HL-60 (cell line): ENCODE results near the gene DRC3.

Experiments used
- DNase-seq, 2 experiments: peaks; one replicate each; pipeline ENCODE4 v3.0.0-alpha.2; 2010 to 2020; ENCODE audit warnings: low read depth in 1 of 2, low spot score in 1 of 2
- H3K27ac ChIP-seq: fragments of 250-450 bp; sonication (Bioruptor Pico); replicated peaks from 2 replicates; pipeline ENCODE4 v1.5.1; 2020; ENCODE audit warnings: mild to moderate bottlenecking, moderate library complexity
- H3K27me3 ChIP-seq: fragments of 250-450 bp; sonication (Bioruptor Pico); 2 replicates; pipeline ENCODE4 v1.5.1; 2021; ENCODE audit warnings: mild to moderate bottlenecking, moderate library complexity; ENCODE audit not compliant: insufficient read depth, poor library complexity, severe bottlenecking
- H3K4me3 ChIP-seq: replicated peaks from 2 replicates; pipeline ENCODE4 v1.5.1; 2011; ENCODE audit warnings: mild to moderate bottlenecking, control low read depth, low read length; ENCODE audit not compliant: insufficient read depth
- GABPA ChIP-seq: IDR thresholded peaks from 2 replicates; pipeline ENCODE4 v1.6.1; 2012; ENCODE audit warnings: low read depth
- POLR2AphosphoS5 ChIP-seq: IDR thresholded peaks from 2 replicates; pipeline ENCODE4 v1.6.1; 2012; ENCODE audit warnings: low read depth
- SPI1 ChIP-seq: IDR thresholded peaks from 2 replicates; pipeline ENCODE4 v1.6.1; 2012; ENCODE audit warnings: low read depth, mild to moderate bottlenecking, borderline replicate concordance
- TF ChIP-seq, protein P1 (sequence below): IDR thresholded peaks from one replicate; pipeline ENCODE4 v1.5.1; 2011; ENCODE audit warnings: low read length, control low read depth, inconsistent platforms; ENCODE audit not compliant: insufficient read depth
- TF ChIP-seq, protein P2 (sequence below): IDR thresholded peaks from 2 replicates; pipeline ENCODE4 v1.6.1; 2012; ENCODE audit warnings: low read depth; ENCODE audit not compliant: insufficient replicate concordance

The DRC3 gene

DNA sequence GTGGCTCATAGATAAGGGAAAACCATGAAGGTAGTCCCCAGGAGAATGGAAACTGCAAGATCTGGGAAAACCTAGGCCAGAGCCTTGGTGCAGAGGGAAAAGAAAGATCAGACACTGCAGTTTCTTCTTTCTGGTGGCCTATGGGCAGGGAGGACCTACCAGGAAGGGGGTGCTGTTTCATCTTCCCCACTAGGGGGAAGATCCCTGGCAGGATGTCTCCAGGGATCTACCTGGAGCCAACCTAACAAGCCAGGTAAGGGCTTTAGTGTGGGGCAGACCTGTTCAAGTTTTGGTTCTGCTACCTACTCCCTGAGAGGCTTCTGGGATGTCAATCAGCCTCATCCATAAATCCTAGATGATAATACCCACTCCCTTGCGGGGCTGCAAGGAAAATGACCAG lies 21.9 kb upstream of the DRC3 start:
- no peak for DNase-seq
- H3K27ac ChIP-seq: no peak overlapping the region
- H3K27me3 ChIP-seq: no peaks in the 10 kb centered on the region
- TF ChIP-seq SPI1: no peak
- no peak for TF ChIP-seq GABPA
- TF ChIP-seq, protein P1, sequence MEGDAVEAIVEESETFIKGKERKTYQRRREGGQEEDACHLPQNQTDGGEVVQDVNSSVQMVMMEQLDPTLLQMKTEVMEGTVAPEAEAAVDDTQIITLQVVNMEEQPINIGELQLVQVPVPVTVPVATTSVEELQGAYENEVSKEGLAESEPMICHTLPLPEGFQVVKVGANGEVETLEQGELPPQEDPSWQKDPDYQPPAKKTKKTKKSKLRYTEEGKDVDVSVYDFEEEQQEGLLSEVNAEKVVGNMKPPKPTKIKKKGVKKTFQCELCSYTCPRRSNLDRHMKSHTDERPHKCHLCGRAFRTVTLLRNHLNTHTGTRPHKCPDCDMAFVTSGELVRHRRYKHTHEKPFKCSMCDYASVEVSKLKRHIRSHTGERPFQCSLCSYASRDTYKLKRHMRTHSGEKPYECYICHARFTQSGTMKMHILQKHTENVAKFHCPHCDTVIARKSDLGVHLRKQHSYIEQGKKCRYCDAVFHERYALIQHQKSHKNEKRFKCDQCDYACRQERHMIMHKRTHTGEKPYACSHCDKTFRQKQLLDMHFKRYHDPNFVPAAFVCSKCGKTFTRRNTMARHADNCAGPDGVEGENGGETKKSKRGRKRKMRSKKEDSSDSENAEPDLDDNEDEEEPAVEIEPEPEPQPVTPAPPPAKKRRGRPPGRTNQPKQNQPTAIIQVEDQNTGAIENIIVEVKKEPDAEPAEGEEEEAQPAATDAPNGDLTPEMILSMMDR: no peak
- TF ChIP-seq, protein P2, sequence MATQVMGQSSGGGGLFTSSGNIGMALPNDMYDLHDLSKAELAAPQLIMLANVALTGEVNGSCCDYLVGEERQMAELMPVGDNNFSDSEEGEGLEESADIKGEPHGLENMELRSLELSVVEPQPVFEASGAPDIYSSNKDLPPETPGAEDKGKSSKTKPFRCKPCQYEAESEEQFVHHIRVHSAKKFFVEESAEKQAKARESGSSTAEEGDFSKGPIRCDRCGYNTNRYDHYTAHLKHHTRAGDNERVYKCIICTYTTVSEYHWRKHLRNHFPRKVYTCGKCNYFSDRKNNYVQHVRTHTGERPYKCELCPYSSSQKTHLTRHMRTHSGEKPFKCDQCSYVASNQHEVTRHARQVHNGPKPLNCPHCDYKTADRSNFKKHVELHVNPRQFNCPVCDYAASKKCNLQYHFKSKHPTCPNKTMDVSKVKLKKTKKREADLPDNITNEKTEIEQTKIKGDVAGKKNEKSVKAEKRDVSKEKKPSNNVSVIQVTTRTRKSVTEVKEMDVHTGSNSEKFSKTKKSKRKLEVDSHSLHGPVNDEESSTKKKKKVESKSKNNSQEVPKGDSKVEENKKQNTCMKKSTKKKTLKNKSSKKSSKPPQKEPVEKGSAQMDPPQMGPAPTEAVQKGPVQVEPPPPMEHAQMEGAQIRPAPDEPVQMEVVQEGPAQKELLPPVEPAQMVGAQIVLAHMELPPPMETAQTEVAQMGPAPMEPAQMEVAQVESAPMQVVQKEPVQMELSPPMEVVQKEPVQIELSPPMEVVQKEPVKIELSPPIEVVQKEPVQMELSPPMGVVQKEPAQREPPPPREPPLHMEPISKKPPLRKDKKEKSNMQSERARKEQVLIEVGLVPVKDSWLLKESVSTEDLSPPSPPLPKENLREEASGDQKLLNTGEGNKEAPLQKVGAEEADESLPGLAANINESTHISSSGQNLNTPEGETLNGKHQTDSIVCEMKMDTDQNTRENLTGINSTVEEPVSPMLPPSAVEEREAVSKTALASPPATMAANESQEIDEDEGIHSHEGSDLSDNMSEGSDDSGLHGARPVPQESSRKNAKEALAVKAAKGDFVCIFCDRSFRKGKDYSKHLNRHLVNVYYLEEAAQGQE: no peak
- no peak for TF ChIP-seq POLR2AphosphoS5
- no peak overlapping the region for H3K4me3 ChIP-seq

DNA sequence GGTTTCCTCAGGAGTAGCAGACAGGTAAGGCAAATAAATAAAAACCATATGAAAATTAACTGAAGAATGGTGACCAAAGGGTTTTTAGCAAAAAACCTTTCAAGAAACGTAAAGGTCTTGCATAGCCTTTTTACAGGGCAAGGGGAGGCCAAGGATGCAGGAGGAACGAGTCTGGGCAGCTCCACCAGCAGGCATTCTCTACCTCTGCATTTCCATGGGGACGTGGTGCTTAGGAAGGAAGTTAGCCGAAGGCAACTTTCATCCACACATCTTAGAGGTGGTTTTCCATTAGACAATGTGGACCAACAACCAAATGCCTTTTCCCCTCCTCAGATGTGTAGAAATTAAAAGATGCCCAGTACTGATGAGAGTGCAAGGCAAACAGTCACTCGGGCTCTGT lies 21.1 kb upstream of the DRC3 start:
- Histone ChIP-seq H3K27me3 (no peaks in the 10 kb centered on the region), H3K4me3 (no peak overlapping the region), H3K27ac (no peak overlapping the region)
- DNase-seq: no peak
- TF ChIP-seq GABPA: no peak
- TF ChIP-seq POLR2AphosphoS5: no peak
- TF ChIP-seq SPI1: no peak
- TF ChIP-seq, protein P1: no peak
- TF ChIP-seq, protein P2: no peak

DNA sequence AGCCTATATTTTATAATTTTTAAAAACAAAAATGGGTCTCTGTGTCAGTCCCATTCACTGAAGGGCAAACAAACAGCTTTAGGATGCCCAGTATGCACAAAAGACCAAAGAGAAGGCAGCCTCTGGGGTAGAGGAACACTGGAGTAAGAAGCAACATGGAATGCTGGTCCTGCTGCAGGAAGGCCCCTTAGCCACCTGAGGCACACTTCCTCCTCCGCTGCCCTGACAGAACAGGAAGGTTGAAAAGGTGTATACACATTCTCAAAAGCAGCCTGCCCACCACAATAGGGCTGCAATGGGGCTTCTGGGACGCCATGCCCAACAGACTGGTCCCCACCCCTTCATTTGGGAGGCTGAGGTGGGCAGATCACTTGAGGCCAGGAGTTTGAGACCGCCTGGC lies 20.0 kb upstream of the DRC3 start:
- Histone ChIP-seq H3K27ac (no peak overlapping the region), H3K4me3 (no peak overlapping the region), H3K27me3 (no peaks in the 10 kb centered on the region)
- DNase-seq: no peak
- TF ChIP-seq SPI1 (no peak), POLR2AphosphoS5 (no peak), GABPA (no peak)
- TF ChIP-seq, protein P2: no peak
- TF ChIP-seq, protein P1: no peak
